Activated naive CD8-positive, alpha-beta T cell treated with anti-CD3 and anti-CD28 coated beads for 36 hours (primary cell): ENCODE results near the gene TP53AIP1. TPM values are rescaled to one million over a fixed set of nuclear protein-coding genes. Genes with fewer than 3 reads are reported as not detected.

ENCODE experiments used
- total RNA-seq, 2 experiments: library from RNA; stranded (reverse); gene quantifications; one replicate each; pipeline ENCODE4 v1.2.3, GENCODE V29; 2021

TP53AIP1 gene
- total RNA-seq, 2 experiments from 2014 or later, result not detected

Other genes with a start within 250 kb of the TP53AIP1 start
- gene FLI1, start 248.8 kb downstream of the TP53AIP1 start, total RNA-seq, result 10 to 100 TPM; 37.5 to 38.9 TPM
- gene KCNJ1, start 75.6 kb downstream of the TP53AIP1 start, total RNA-seq, result not detected
- not detected for gene KCNJ5, start 51.5 kb downstream of the TP53AIP1 start, total RNA-seq
- gene ARHGAP32, start 249.5 kb upstream of the TP53AIP1 start, total RNA-seq, result 1 to 10 TPM; 6.5 to 7.4 TPM